ENCODE measurements around the gene SUPT20H.

- TF ChIP-seq CTCF (IDR thresholded peaks at IDR 0.05), result no peak
- no peak for TF ChIP-seq POLR2A (IDR thresholded peaks at IDR 0.05)
These were observed 18.7 kb downstream of the SUPT20H start for GRCh38 chr13:37040789-37041188.
